ENCODE measurements around the gene EEF2KMT. TPM values are rescaled to one million over a fixed set of nuclear protein-coding genes. Genes with fewer than 3 reads are reported as not detected.
"Not testable (repeated sequence)": the region's sequence is repeated elsewhere in the genome, so short reads cannot be mapped to it uniquely, and the experiment has no call there.

The EEF2KMT gene
- total RNA-seq, 2 experiments from 2014 or later = 2.2 to 2.5 TPM

DNA sequence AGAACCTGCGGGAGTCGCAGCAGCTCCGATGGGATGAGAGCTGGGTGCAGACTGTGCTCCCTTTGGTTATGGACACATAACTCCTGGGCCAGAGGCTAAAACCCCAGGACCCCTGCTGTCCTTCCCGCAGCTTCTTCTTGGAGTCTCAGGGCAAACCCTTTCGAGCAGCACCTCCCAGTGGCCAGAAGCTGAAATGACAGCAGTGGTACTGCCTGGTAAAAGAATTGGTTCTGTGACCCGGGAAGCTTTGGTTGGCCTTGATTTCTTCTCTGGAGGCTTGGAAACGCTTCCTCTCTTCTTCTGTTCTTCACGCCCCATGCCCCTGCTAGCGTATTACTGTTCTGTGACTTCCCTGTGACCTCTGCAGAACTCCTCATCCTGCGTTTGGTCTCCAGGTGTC is 12.8 kb downstream of the EEF2KMT start:
- Mint-ChIP-seq H3K36me3 (ENCODE audit: low read depth) (peaks cover 54% of the 10 kb centered on the region), H3K27ac (peak overlapping the region; percentile 4)
- H3K27ac ChIP-seq (ENCODE audit: low read depth in 1 of 2, low read length in 2 of 2); H3K27me3 Mint-ChIP-seq; H3K9me3 Mint-ChIP-seq; H3K4me3 ChIP-seq (ENCODE audit: low read length); H3K4me1 ChIP-seq (ENCODE audit: insufficient read depth, low read length); H3K9me3 ChIP-seq (ENCODE audit: control insufficient read depth in 1 of 2, insufficient read depth in 1 of 2, low read length in 2 of 2); H3K4me3 Mint-ChIP-seq; H3K4me1 Mint-ChIP-seq (ENCODE audit: low read depth); ATAC-seq (ENCODE audit: poor library complexity); H3K27me3 ChIP-seq (ENCODE audit: control insufficient read depth in 1 of 2, insufficient read depth in 2 of 2, low read length in 2 of 2): not testable (repeated sequence)
- intact Hi-C loops (cut with DNase I, micrococcal nuclease) = loop anchor here (2.0 to 5.0 kb wide), 2 partner anchors 50 to 473 kb away; partner anchors contain the start of gene UBALD1 (in 1 of the 2)
- ChIA-PET CTCF (interaction anchor here (0.7 to 1.3 kb wide), 5 partner anchors 12 to 236 kb away, joined by 3 to 5 read pairs (median 4); partner anchors contain the start of gene NAGPA), POLR2A (interaction anchor here (1.0 kb wide), 1 partner anchor 51 kb away, joined by 4 read pairs; the partner anchor contains the start of gene NAGPA)
- peak in 13 of 14 experiments; percentile 39 to 73 (median 49) for DNase-seq
- TF ChIP-seq, protein P1, sequence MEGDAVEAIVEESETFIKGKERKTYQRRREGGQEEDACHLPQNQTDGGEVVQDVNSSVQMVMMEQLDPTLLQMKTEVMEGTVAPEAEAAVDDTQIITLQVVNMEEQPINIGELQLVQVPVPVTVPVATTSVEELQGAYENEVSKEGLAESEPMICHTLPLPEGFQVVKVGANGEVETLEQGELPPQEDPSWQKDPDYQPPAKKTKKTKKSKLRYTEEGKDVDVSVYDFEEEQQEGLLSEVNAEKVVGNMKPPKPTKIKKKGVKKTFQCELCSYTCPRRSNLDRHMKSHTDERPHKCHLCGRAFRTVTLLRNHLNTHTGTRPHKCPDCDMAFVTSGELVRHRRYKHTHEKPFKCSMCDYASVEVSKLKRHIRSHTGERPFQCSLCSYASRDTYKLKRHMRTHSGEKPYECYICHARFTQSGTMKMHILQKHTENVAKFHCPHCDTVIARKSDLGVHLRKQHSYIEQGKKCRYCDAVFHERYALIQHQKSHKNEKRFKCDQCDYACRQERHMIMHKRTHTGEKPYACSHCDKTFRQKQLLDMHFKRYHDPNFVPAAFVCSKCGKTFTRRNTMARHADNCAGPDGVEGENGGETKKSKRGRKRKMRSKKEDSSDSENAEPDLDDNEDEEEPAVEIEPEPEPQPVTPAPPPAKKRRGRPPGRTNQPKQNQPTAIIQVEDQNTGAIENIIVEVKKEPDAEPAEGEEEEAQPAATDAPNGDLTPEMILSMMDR (IDR thresholded peaks at IDR 0.05) = peak; percentile 65
- H3K36me3 ChIP-seq (ENCODE audit: insufficient read depth, low read length) = peaks cover 28% of the 10 kb centered on the region

DNA sequence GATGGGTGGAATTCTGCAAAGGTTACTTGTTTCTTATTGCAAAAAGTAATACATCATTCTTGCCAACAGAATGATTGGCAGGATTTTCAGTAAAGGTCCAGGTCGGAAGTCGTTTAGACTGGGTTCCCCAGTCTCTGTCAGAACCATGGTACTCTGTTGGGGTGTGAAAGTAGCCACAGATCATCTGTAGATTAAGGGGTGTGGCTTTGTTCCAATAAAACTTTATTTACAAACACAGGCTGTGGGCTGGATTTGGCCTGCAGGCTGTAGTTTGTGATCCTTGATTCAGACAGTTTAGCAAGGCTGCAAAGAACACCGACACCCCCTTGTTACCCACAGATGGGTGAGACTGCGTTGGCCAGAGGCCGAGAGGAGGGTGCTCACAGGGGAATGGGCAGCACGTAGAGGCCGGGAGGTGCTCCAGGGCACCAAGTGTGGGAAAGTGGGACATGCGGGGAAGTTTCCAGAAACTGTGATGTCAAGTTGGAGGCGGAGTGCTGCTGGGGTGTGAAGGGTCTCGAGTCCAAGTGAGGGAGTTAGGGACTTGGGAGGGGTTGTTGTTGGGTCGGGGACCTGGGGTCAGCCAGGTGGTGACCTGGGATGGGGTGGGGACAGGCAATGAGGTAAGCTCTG is 13.4 kb downstream of the EEF2KMT start:
- not testable (repeated sequence) for H3K27me3 Mint-ChIP-seq; ATAC-seq (ENCODE audit: poor library complexity); H3K27ac Mint-ChIP-seq; H3K4me3 ChIP-seq (ENCODE audit: low read length); H3K27ac ChIP-seq (ENCODE audit: low read depth in 1 of 2, low read length in 2 of 2); DNase-seq; H3K4me1 ChIP-seq (ENCODE audit: insufficient read depth, low read length); H3K27me3 ChIP-seq (ENCODE audit: control insufficient read depth in 1 of 2, insufficient read depth in 2 of 2, low read length in 2 of 2); H3K4me3 Mint-ChIP-seq; H3K9me3 Mint-ChIP-seq; H3K9me3 ChIP-seq (ENCODE audit: control insufficient read depth in 1 of 2, insufficient read depth in 1 of 2, low read length in 2 of 2); H3K4me1 Mint-ChIP-seq (ENCODE audit: low read depth)
- POLR2A ChIA-PET = interaction anchor here (1.0 kb wide), 1 partner anchor 51 kb away, joined by 4 read pairs; the partner anchor contains the start of gene NAGPA
- intact Hi-C loops (cut with DNase I, micrococcal nuclease) = loop anchor here in 1 of 2 experiments (2.0 kb wide), 1 partner anchor 49 kb away; no protein-coding TSS in a partner anchor
- H3K36me3 ChIP-seq (ENCODE audit: insufficient read depth, low read length) = peaks cover 26% of the 10 kb centered on the region
- CTCF ChIA-PET = interaction anchor here (0.7 to 1.3 kb wide), 5 partner anchors 12 to 236 kb away, joined by 3 to 5 read pairs (median 4); partner anchors contain the start of gene NAGPA
- H3K36me3 Mint-ChIP-seq (ENCODE audit: low read depth) = peaks cover 57% of the 10 kb centered on the region

DNA sequence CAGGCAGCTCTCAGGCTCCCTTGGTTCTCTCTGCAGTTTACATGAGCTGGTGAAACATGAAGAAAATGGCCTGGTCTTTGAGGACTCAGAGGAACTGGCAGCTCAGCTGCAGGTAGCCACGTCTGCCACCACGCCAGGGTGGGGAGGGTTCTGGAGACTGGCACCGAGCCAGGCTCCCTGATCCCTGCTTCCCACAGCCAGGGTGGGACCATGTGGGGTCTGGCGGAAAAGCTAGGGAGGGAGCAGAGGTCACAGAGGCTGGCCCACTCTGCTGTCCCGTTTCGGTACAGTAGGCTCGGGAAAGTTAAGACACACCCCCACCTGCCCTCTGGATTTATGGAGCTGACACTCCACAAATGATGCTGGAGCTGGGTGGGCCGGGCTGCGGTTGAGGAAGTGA is 13.9 kb downstream of the EEF2KMT start:
- H3K27me3 ChIP-seq (ENCODE audit: control insufficient read depth in 1 of 2, insufficient read depth in 2 of 2, low read length in 2 of 2); H3K27ac Mint-ChIP-seq; H3K4me3 ChIP-seq (ENCODE audit: low read length); POLR2A ChIA-PET; CTCF ChIA-PET; H3K9me3 ChIP-seq (ENCODE audit: control insufficient read depth in 1 of 2, insufficient read depth in 1 of 2, low read length in 2 of 2); H3K4me1 Mint-ChIP-seq (ENCODE audit: low read depth); H3K27me3 Mint-ChIP-seq; H3K4me3 Mint-ChIP-seq; DNase-seq; ATAC-seq (ENCODE audit: poor library complexity); H3K9me3 Mint-ChIP-seq; H3K4me1 ChIP-seq (ENCODE audit: insufficient read depth, low read length); H3K27ac ChIP-seq (ENCODE audit: low read depth in 1 of 2, low read length in 2 of 2): not testable (repeated sequence)
- intact Hi-C loops (cut with DNase I, micrococcal nuclease) = loop anchor here in 1 of 2 experiments (2.0 kb wide), 1 partner anchor 49 kb away; no protein-coding TSS in a partner anchor
- peaks cover 57% of the 10 kb centered on the region for H3K36me3 Mint-ChIP-seq (ENCODE audit: low read depth)
- peaks cover 30% of the 10 kb centered on the region for H3K36me3 ChIP-seq (ENCODE audit: insufficient read depth, low read length)

DNA sequence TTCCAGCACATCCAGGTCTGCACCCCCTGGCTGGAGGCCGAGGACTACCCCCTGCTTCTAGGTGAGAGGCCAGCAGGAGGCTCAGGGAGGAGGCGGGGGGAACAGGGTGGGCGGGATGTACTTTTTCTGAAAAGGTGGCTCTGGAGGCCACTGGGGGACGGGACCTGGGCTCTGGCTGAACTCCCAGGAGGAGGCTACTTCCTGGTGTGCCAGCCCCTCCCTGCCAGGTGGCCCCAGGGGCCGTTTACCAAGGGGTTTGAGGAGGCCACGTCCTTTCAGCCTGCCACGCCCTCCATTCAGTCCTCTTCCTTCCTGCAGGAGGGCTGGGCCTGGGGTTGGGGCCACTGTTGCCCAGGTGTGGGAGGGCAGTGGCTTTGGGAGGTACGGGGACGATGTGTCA is 16.6 kb downstream of the EEF2KMT start:
- H3K4me3 Mint-ChIP-seq; intact Hi-C loops (cut with DNase I, micrococcal nuclease); H3K4me1 Mint-ChIP-seq (ENCODE audit: low read depth); CTCF ChIA-PET; H3K9me3 ChIP-seq (ENCODE audit: control insufficient read depth in 1 of 2, insufficient read depth in 1 of 2, low read length in 2 of 2); H3K27ac Mint-ChIP-seq; ATAC-seq (ENCODE audit: poor library complexity); H3K9me3 Mint-ChIP-seq; POLR2A ChIA-PET; H3K4me3 ChIP-seq (ENCODE audit: low read length); H3K27me3 Mint-ChIP-seq; H3K27ac ChIP-seq (ENCODE audit: low read depth in 1 of 2, low read length in 2 of 2); H3K27me3 ChIP-seq (ENCODE audit: control insufficient read depth in 1 of 2, insufficient read depth in 2 of 2, low read length in 2 of 2); DNase-seq; H3K4me1 ChIP-seq (ENCODE audit: insufficient read depth, low read length): not testable (repeated sequence)
- peaks cover 67% of the 10 kb centered on the region for H3K36me3 Mint-ChIP-seq (ENCODE audit: low read depth)
- H3K36me3 ChIP-seq (ENCODE audit: insufficient read depth, low read length) = peaks cover 43% of the 10 kb centered on the region

DNA sequence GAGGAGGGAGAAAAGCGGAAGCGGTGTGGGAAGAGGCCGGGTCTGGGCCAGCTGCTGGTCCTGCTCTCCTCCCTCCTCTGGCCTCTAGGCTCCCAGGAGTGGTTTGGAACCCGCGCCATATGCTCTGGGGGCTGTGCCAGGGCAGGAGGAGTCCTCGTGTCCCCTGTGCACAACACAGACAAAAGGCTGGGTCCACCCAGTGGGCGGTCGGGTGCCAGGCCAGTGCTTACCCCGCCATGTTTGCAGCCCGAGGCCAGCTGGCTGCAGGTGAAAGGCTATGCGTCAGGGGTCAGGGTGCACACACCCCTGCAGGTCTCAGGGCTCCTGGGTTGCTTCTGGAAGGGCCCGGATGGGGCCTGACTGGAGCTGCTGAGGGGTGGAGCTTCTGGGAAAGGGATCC is 17.1 kb downstream of the EEF2KMT start:
- POLR2A ChIA-PET; intact Hi-C loops (cut with DNase I, micrococcal nuclease): not testable (repeated sequence)
- H3K36me3 Mint-ChIP-seq (ENCODE audit: low read depth) = peaks cover 71% of the 10 kb centered on the region

More for the DNA sequence above, 17.1 kb downstream of the EEF2KMT start:
- H3K4me3 Mint-ChIP-seq; H3K9me3 Mint-ChIP-seq; ATAC-seq (ENCODE audit: poor library complexity); CTCF ChIA-PET; H3K4me1 ChIP-seq (ENCODE audit: insufficient read depth, low read length); H3K9me3 ChIP-seq (ENCODE audit: control insufficient read depth in 1 of 2, insufficient read depth in 1 of 2, low read length in 2 of 2); H3K27ac Mint-ChIP-seq; H3K27ac ChIP-seq (ENCODE audit: low read depth in 1 of 2, low read length in 2 of 2); H3K4me3 ChIP-seq (ENCODE audit: low read length); DNase-seq; H3K27me3 Mint-ChIP-seq; H3K4me1 Mint-ChIP-seq (ENCODE audit: low read depth); H3K27me3 ChIP-seq (ENCODE audit: control insufficient read depth in 1 of 2, insufficient read depth in 2 of 2, low read length in 2 of 2): not testable (repeated sequence)
- H3K36me3 ChIP-seq (ENCODE audit: insufficient read depth, low read length) = peaks cover 45% of the 10 kb centered on the region
